GM19397 (cell line): ENCODE results near the gene RAB23.
"Not testable (repeated sequence)": the region's sequence is repeated elsewhere in the genome, so short reads cannot be mapped to it uniquely, and the experiment has no call there.

Source experiments
- ATAC-seq: cut with Tn5 transposase; IDR thresholded peaks from one replicate; pipeline ENCODE4 v1.9.1; 2021; ENCODE audit warnings: mild to moderate bottlenecking, moderate library complexity; ENCODE audit not compliant: unreplicated experiment

RAB23 gene

DNA sequence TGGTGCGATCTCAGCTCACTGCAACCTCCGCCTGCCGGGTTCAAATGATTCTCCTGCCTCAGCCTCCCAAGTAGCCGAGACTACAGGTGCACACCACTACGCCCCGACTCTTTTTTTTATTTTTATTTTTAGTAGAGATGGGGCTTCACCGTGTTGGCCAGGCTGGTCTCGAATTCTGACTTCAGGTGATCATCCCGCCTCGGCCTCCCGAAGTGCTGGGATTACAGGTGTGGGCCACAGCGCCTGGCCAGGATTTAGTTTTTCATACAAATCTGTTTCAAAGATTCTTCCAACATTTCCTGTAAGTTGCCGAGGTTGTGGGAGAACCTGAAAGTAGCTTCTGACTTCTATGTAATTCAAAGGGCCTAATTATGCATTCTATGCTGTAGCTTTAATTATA, 21.4 kb upstream of the RAB23 start:
- ATAC-seq, result not testable (repeated sequence)

DNA sequence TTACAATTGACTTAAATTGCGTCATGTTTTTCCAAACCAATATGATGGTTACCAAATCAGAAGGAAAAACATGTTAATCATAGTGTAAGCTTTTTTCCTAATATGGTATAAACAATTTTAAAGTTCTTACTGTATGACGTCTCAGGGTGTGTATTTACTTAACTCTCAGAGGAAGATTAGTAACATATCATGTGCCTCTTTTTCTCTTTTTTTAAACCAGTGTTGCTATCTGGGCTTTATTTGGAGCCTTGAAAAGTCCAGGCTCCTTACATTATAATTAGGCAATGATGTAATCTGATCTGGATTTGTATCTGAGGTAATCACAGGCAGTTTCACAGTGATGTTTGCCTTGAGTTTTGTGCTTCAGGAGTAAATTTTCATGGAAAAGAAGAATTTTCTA, 20.4 kb upstream of the RAB23 start:
- no peak for ATAC-seq

DNA sequence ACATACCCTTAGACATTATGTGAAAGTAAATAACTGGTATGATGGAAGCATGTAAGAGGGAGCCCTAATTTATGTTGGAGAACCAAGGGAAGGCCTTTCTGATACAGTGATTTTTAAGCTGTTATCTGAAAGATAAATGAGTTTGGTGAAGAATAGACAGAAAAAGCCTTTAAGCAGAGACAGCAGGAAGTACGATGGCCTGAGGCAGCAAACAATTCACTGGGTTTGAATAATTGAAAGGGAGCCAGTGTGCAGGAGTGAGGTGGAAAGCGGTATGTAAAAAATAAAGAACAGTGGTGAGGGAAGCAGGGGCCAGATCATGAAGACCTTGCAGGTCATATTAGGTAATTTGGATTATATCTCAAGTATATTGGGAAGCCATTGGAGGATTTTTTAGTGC, 4.1 kb upstream of the RAB23 start:
- ATAC-seq, result no peak

DNA sequence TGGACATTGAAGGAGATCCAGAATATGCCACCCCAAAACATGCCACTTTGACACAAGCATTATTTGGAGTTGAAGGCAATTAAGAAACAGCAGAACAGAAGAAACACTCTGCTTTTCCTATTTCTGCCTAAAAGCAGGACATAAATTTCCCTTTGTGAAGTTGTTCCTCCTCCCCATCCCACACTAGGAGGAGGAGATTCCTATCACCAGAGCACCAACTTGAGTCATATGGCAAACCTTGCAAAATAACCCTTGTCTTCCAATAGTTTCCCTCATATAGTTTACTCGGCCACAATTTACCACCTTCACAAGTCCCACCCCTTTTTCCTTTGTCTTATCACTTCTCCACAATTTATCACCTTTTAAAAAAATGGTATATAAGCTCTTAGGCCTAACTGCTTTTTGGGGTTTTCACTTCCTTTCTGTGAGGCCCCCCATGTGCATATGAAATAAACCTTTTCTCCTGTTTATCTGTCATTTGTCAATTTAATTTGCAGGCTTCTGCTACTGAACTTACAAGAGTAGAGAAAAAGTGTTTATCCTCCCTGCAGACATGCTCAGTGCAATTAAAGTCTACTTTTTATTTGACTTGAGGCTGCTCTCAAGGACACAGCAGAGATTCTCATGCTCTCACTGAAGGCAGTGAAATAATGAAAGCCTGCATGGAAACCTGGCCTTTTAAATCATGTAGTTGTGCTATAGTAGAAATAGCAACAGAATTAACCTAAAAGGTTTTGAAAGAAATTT, 2.8 kb upstream of the RAB23 start:
- no peak for ATAC-seq

DNA sequence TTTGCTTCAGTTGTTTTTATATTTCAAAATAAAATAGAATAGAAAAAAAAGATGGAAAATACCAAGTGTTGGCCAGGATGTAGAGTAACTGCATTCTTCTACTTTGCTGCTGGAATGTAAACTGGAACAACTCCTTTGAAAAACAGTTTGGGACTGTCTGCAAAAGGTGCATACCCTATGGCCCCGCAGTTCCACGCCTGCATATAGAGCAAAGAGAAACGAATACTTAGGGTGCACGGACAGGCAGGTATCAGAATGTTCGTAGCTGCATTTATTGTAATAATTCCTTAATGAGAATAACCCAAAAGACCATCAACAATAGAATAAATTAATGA, 603 bp upstream of the RAB23 start:
- ATAC-seq, result no peak

- peak; percentile 62 for ATAC-seq
Measured at GRCh38 chr6:57221191-57221935, 744 bp downstream of the RAB23 start.

- no peak for ATAC-seq
Measured at GRCh38 chr6:57220083-57220703, 1.9 kb downstream of the RAB23 start.

GRCh38 chr6:57217270-57217669, 4.8 kb downstream of the RAB23 start:
- no peak for ATAC-seq

GRCh38 chr6:57216235-57217101, 5.6 kb downstream of the RAB23 start:
- ATAC-seq, result no peak

GRCh38 chr6:57215260-57215659, 6.8 kb downstream of the RAB23 start:
- no peak for ATAC-seq

DNA sequence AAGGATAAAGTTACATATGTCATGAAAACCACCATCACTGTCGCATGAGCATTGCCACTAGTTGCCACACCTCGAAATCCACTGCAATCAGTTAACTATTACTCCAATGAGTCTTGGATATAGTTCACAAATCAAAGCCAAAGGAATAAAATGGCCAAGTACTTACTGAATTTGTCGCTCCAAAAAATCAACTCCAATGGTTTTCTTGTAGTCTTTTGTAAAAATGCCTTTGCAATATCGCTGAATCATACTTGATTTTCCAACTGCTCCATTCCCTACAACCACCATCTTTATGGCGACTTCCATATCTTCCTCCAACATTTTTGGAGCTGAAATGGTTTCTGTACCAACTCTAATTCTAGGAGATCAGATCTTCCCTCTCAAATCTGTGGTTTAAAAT, 12.0 kb downstream of the RAB23 start:
- ATAC-seq, result no peak

DNA sequence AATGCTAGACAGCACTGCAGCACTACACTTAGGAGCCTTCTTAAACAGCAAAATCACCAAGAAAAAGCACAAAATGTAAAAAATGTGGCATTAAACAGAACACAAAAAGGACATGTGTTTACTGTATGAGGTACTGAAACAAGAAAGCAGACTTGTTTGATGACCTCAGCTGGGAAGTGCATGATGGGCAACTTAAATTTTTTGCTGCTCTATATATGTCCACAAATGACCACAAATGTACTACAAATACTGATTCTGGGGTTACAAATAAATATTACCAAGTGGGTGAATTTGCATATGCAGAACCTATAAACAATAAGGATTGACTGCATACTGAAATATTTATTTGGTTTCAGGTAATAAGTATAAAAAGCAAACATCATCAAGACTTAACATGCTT, 13.1 kb downstream of the RAB23 start:
- no peak for ATAC-seq

DNA sequence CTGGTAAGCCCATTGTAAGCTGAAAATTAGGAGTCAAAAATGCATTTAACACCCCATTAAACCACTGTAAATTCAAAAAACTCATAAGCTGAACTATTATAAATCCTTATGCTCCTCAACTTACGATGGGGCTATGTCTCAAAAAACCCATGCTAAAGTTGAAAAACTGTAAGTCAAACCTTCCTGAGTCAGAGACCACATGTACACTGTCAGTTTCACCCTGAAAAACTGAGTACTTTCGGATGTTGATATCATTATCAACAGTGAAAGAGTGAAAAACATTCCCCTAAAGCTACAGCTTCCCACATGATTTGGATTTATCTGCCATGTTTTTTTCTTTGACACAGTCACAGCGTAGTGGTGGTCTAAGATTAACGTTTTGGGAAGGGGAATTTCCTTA, 14.2 kb downstream of the RAB23 start:
- ATAC-seq, result no peak

DNA sequence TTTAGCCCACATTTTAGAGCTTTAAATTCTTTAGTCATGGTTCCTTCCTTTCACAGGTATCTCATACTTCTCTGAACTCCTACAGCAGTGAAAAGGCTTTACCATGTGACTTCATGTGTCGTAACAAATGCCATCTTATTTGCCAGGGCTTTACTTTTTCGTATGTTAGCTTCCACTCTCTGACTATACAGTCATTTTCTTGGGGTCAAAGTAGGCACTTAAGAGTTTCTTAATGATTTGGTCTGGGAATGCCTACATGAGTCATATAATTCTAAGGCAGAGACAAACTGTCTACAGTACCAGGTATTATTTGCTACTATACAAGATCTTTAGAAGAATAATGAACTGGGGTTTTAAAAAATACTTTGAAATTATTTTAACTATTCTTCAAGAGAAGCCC, 15.0 kb downstream of the RAB23 start:
- no peak for ATAC-seq

DNA sequence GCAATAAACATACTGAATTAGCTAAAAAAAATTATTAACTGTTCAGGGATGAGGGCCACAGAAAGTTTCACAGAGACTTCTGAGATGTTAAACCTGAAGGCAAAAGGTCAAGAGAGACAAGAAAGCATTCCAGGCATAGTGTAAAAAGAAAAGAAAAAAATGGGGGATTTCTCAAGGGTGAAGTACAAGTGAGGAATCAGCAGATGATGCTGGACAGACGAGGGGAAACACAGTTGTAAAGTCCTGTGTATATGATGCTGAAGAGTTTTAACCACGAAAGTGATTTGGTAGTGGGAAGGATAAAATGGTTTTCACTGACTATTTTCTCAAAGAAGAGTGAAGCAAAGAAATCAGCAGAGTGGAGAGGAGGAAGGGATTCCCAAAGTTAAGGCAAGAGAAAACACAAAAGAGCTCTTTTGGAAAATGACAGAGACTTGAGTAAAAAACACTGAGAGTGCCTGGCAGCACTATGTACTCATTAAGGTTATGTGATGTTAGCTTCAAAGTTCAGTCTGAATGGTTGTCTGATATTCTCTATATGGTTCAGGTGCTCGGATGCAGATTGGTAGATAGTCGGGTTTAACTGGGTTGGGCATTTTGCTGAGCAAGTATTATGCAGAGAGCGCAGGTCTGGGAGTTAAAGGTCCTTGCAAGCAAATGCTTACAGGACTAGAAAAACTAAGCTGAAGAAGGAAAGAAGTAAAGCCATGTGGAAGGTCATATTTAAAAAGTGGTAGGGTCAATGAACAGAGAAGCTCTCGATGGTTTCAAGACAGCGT, 16.4 kb downstream of the RAB23 start:
- ATAC-seq, result no peak

GRCh38 chr6:57201718-57202117, 20.4 kb downstream of the RAB23 start:
- no peak for ATAC-seq

- no peak for ATAC-seq
Measured at GRCh38 chr6:57198926-57199636, 23.0 kb downstream of the RAB23 start.

DNA sequence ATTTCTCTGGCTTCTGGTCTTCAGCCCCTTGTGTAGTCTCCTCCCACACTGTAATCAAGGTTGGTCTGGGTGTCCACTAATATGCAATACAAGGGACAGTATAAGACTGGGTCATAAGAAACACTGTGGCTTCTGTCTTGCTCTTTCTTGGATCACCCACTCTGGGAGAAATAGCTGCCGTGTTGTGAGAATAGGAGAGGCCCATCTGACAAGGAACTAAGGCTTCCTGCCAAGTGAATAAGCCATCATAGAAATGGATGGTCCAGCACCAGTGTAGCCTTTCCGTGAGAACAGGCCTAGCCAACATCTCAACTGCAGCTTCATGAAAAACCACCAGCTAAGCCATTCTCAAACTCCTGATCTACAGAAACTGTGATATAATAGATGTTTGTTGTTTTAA, 26.6 kb downstream of the RAB23 start:
- no peak for ATAC-seq

DNA sequence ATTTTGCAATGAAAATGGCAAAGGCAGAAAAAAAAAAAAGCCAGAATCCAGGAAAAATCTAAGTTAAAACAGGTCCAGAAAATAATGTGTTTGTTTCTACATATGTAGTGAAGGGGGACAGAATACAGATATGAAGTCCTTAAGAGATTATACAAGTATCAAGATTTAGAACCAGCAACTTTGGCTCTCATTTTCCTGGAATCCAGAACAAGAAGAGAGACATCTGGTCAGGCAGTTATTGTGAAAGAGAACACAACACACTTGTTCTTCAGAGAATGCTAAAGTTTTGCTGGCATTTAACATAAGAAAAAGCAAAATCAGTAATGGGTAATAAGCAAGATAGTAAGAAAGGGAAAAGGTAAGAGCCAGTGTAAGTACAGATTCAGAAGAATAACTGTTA, 28.9 kb downstream of the RAB23 start:
- ATAC-seq, result no peak

DNA sequence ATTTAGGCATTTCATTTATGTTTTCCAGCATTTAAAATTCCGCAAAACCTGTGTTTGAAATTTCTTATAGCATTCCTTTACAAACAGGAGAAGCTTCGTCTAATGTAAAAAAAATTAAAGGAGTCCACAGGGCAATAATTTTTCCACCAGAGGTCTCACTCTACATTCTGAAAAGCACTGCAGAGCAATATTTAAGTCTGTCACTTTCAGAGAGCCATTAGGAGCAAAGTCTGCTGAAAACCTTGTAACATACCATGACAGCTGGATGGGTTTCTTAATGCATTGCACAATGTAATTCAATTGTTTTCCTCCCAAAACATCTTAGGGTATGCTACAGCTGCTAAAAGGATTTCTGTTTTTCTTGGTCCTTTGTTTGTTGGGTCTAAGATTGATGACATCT, 32.0 kb downstream of the RAB23 start:
- ATAC-seq, result no peak
